ENCODE measurements around the gene C22orf39. TPM values are rescaled to one million over a fixed set of nuclear protein-coding genes. Genes with fewer than 3 reads are reported as not detected.

Gene C22orf39
- total RNA-seq, 2 donors from 2014 or later, result 27.4 to 31.5 TPM

DNA sequence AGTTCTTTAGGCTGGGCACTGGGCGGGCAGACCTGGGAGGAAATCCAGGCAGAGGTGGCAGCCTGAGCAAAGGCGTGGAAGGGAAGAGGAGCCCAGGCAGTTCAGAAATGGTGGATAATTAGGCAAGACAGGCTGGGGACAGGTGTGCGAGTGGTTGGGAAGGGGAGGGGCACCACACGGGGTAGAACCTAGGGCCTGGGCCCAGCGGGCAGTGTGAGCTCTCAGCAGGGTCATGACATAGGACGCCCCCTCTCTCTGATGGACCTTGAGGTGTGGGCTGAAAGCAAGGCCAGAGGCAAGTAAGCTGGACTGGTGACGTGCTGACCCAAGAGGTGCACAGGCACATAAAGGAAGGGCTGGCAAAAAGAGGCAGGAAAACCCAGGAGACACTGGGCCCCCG, 24.7 kb upstream of the C22orf39 start:
- Mint-ChIP-seq H3K4me1 (no peaks in the 10 kb centered on the region), H3K36me3 (ENCODE audit: low read depth) (peaks cover 61% of the 10 kb centered on the region), H3K27ac (no peak overlapping the region), H3K4me3 (no peak overlapping the region), H3K27me3 (ENCODE audit: insufficient read depth) (no peaks in the 10 kb centered on the region), H3K9me3 (no peaks in the 10 kb centered on the region)
- WGBS, 2 experiments (ENCODE audit: insufficient coverage in 1 of 2, insufficient read length in 1 of 2), result 90 to 98% methylated on average over 5 to 8 of the region's 8 CpGs
- TF ChIP-seq, protein P1, sequence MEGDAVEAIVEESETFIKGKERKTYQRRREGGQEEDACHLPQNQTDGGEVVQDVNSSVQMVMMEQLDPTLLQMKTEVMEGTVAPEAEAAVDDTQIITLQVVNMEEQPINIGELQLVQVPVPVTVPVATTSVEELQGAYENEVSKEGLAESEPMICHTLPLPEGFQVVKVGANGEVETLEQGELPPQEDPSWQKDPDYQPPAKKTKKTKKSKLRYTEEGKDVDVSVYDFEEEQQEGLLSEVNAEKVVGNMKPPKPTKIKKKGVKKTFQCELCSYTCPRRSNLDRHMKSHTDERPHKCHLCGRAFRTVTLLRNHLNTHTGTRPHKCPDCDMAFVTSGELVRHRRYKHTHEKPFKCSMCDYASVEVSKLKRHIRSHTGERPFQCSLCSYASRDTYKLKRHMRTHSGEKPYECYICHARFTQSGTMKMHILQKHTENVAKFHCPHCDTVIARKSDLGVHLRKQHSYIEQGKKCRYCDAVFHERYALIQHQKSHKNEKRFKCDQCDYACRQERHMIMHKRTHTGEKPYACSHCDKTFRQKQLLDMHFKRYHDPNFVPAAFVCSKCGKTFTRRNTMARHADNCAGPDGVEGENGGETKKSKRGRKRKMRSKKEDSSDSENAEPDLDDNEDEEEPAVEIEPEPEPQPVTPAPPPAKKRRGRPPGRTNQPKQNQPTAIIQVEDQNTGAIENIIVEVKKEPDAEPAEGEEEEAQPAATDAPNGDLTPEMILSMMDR (conservative IDR thresholded peaks at IDR 0.05), result no peak
- peaks cover 81% of the 10 kb centered on the region for H3K36me3 ChIP-seq (ENCODE audit: control insufficient read depth, insufficient read depth, low read length)
- H3K9ac ChIP-seq (ENCODE audit: extremely low read depth, low read length, poor library complexity, severe bottlenecking), result no peak overlapping the region
- H3K27ac ChIP-seq (ENCODE audit: low read depth, low read length), result no peak overlapping the region
- DNase-seq, result no peak
- no peaks in the 10 kb centered on the region for H3K27me3 ChIP-seq (ENCODE audit: control insufficient read depth, insufficient read depth, low read length, poor library complexity, severe bottlenecking)
- H3K9me3 ChIP-seq (ENCODE audit: control insufficient read depth, low read length), result no peaks in the 10 kb centered on the region
- H3K4me1 ChIP-seq (ENCODE audit: control insufficient read depth, insufficient read depth, low read length), result no peaks in the 10 kb centered on the region
- H3K4me3 ChIP-seq (ENCODE audit: low read length), result no peak overlapping the region

DNA sequence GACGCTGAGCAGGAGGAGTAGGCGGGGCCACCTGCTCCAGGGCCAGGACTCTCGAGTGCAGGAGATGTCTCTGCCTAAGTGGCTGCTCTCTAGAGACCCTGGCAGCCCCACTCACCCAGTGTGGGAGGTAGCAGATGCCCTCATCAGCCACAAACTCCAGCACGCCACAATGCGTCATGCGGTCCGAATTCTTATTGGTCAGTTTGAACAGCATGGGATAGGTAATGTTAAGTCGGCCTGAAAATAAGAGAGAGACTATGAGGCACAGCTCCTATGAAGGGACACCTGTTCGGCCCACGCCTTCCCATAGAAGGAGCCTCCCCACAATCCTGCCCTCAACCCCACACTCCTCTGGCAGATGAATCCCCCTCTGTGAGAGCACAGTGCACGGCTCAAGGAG, 24.1 kb upstream of the C22orf39 start:
- Histone ChIP-seq H3K27me3 (ENCODE audit: control insufficient read depth, insufficient read depth, low read length, poor library complexity, severe bottlenecking) (no peaks in the 10 kb centered on the region), H3K27ac (ENCODE audit: low read depth, low read length) (no peak overlapping the region), H3K9me3 (ENCODE audit: control insufficient read depth, low read length) (no peaks in the 10 kb centered on the region), H3K4me3 (ENCODE audit: low read length) (no peak overlapping the region), H3K4me1 (ENCODE audit: control insufficient read depth, insufficient read depth, low read length) (no peaks in the 10 kb centered on the region), H3K9ac (ENCODE audit: extremely low read depth, low read length, poor library complexity, severe bottlenecking) (no peak overlapping the region), H3K36me3 (ENCODE audit: control insufficient read depth, insufficient read depth, low read length) (peaks cover 87% of the 10 kb centered on the region)
- Mint-ChIP-seq H3K9me3 (no peaks in the 10 kb centered on the region), H3K4me1 (no peaks in the 10 kb centered on the region), H3K27me3 (ENCODE audit: insufficient read depth) (no peaks in the 10 kb centered on the region), H3K4me3 (no peak overlapping the region), H3K27ac (no peak overlapping the region), H3K36me3 (ENCODE audit: low read depth) (peaks cover 62% of the 10 kb centered on the region)
- 83 to 94% methylated on average over 4 to 11 of the region's 11 CpGs for WGBS, 2 experiments (ENCODE audit: insufficient coverage in 1 of 2, insufficient read length in 1 of 2)
- DNase-seq, result no peak
- TF ChIP-seq, protein P1 (conservative IDR thresholded peaks at IDR 0.05), result no peak

DNA sequence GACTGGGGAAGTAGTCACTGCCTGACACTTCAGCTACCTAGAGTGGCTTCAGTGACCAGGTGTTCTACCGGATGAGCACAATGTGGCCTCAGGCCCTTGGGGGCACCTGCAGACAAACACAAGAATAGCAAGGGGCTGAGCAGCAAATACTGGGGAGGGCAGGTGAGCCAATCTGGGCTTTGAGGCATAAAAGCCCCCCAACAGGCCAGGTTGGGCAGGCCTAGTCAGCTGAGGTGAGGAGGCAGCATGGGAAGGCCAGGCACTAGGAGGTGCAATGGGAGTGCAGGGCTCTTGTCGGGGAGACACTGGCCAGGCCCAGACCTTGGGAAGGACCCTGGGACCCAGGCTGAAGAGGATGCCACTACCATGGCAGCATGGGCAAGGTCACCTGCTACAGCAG, 22.5 kb upstream of the C22orf39 start:
- no peaks in the 10 kb centered on the region for H3K27me3 Mint-ChIP-seq (ENCODE audit: insufficient read depth)

More for the DNA sequence above, 22.5 kb upstream of the C22orf39 start:
- TF ChIP-seq, protein P1 (conservative IDR thresholded peaks at IDR 0.05), result no peak
- no peak overlapping the region for H3K9ac ChIP-seq (ENCODE audit: extremely low read depth, low read length, poor library complexity, severe bottlenecking)
- H3K9me3 ChIP-seq (ENCODE audit: control insufficient read depth, low read length), result no peaks in the 10 kb centered on the region
- H3K36me3 ChIP-seq (ENCODE audit: control insufficient read depth, insufficient read depth, low read length), result peaks cover 92% of the 10 kb centered on the region
- H3K4me3 Mint-ChIP-seq, result no peak overlapping the region
- H3K27me3 ChIP-seq (ENCODE audit: control insufficient read depth, insufficient read depth, low read length, poor library complexity, severe bottlenecking), result no peaks in the 10 kb centered on the region
- H3K36me3 Mint-ChIP-seq (ENCODE audit: low read depth), result peaks cover 71% of the 10 kb centered on the region
- no peaks in the 10 kb centered on the region for H3K9me3 Mint-ChIP-seq
- 96 to 100% methylated on average over 1 to 2 of the region's 2 CpGs for WGBS, 2 experiments (ENCODE audit: insufficient coverage in 1 of 2, insufficient read length in 1 of 2)
- DNase-seq, result no peak
- H3K4me1 ChIP-seq (ENCODE audit: control insufficient read depth, insufficient read depth, low read length), result no peaks in the 10 kb centered on the region
- no peak overlapping the region for H3K27ac Mint-ChIP-seq
- H3K4me3 ChIP-seq (ENCODE audit: low read length), result no peak overlapping the region
- H3K27ac ChIP-seq (ENCODE audit: low read depth, low read length), result no peak overlapping the region
- no peaks in the 10 kb centered on the region for H3K4me1 Mint-ChIP-seq
